K562 (cell line): Measurements from ENCODE around the gene ARHGAP4. TPM values are rescaled to one million over a fixed set of nuclear protein-coding genes. Genes with fewer than 3 reads are reported as not detected.
A peak's percentile ranks its signal among the peaks of the same experiment; 100 is the strongest.

ENCODE experiments used
- BCOR ChIP-seq: fragments of 450-650 bp; IDR thresholded peaks from 2 replicates; pipeline ENCODE4 v1.6.1; 2016
- ETV6 ChIP-seq, 3 experiments: fragments of 150-350 bp in 1 of 3; sonication (generic) in 1 of 3; formaldehyde crosslinking in 1 of 3; IDR thresholded peaks; 2 replicates each; pipeline versions ENCODE4 v1.6.1 to v1.8.0; 2014 to 2022; ENCODE audit warnings: borderline replicate concordance in 2 of 3, low read depth in 2 of 3, antibody characterized with exemption in 1 of 3, low read length in 1 of 3, mild to moderate bottlenecking in 1 of 3, missing genetic modification reagents in 1 of 3
- HNRNPUL1 ChIP-seq: fragments of 200-400 bp; formaldehyde crosslinking; IDR thresholded peaks from 2 replicates; pipeline ENCODE4 v1.6.1; 2017; ENCODE audit warnings: low read length
- LARP7 ChIP-seq: fragments of 450-650 bp; IDR thresholded peaks from 2 replicates; pipeline ENCODE4 v1.6.1; 2016
- MECOM ChIP-seq: fragments of 250-450 bp; sonication (Bioruptor Pico); IDR thresholded peaks from 2 replicates; pipeline ENCODE4 v1.8.0; 2022; ENCODE audit warnings: inconsistent platforms
- PHTF2 ChIP-seq: fragments of 250-450 bp; sonication (Bioruptor Pico); IDR thresholded peaks from 2 replicates; pipeline ENCODE4 v1.5.0; 2021; ENCODE audit warnings: mild to moderate bottlenecking
- POLR2G ChIP-seq: fragments of 200-400 bp; formaldehyde crosslinking; IDR thresholded peaks from 2 replicates; pipeline ENCODE4 v1.6.1; 2017; ENCODE audit warnings: low read depth, mild to moderate bottlenecking, antibody characterized with exemption, low read length, moderate library complexity
- POLR2H ChIP-seq: IDR thresholded peaks from 2 replicates; pipeline ENCODE4 v1.6.1; 2016; ENCODE audit warnings: missing genetic modification characterization, low read depth, mild to moderate bottlenecking, control low read depth, missing compliant biosample characterization, moderate library complexity
- PPARD ChIP-seq: fragments of 250-450 bp; sonication (Bioruptor Pico); IDR thresholded peaks from 2 replicates; pipeline ENCODE4 v1.8.0; 2022; ENCODE audit warnings: inconsistent platforms, mild to moderate bottlenecking, moderate library complexity
- PURB ChIP-seq: sonication (generic); formaldehyde crosslinking; IDR thresholded peaks from 2 replicates; pipeline ENCODE4 v1.9.0; 2021; ENCODE audit warnings: low read depth, mild to moderate bottlenecking, missing genetic modification reagents
- SMARCC2 ChIP-seq: fragments of 450-650 bp; IDR thresholded peaks from 2 replicates; pipeline ENCODE4 v1.6.1; 2017; ENCODE audit warnings: antibody characterized with exemption, moderate library complexity, mild to moderate bottlenecking, low read depth
- SRSF1 ChIP-seq: fragments of 200-400 bp; formaldehyde crosslinking; IDR thresholded peaks from 2 replicates; pipeline ENCODE4 v1.6.1; 2017; ENCODE audit warnings: mild to moderate bottlenecking, low read depth, low read length, moderate library complexity
- STAT5B ChIP-seq: fragments of 250-450 bp; sonication (Bioruptor Pico); IDR thresholded peaks from 2 replicates; pipeline ENCODE4 v1.8.0; 2021; ENCODE audit warnings: mild to moderate bottlenecking, inconsistent platforms
- YBX1 ChIP-seq: fragments of 450-650 bp; IDR thresholded peaks from 2 replicates; pipeline ENCODE4 v1.7.1; 2016; ENCODE audit warnings: mild to moderate bottlenecking
- ZNF12 ChIP-seq: sonication (generic); formaldehyde crosslinking; IDR thresholded peaks from 2 replicates; pipeline ENCODE4 v1.4.0; 2020; ENCODE audit warnings: mild to moderate bottlenecking, missing genetic modification reagents
- ZNF121 ChIP-seq: sonication (generic); formaldehyde crosslinking; conservative IDR thresholded peaks from 2 replicates; pipeline ENCODE4 v1.8.0; 2022; ENCODE audit warnings: missing genetic modification reagents
- ZNF175 ChIP-seq: fragments of 200-800 bp; sonication (Bioruptor generic); IDR thresholded peaks from 2 replicates; pipeline ENCODE4 v1.6.1; 2016; ENCODE audit warnings: low read depth, mild to moderate bottlenecking, missing genetic modification characterization, missing compliant biosample characterization
- ZNF444 ChIP-seq: fragments of 250-450 bp; sonication (Bioruptor Pico); IDR thresholded peaks from 2 replicates; pipeline ENCODE4 v1.4.0; 2020; ENCODE audit warnings: mild to moderate bottlenecking, moderate library complexity
- polyA plus RNA-seq, 8 experiments: library from polyadenylated mRNA; depleted of rRNA in 4 of 8; stranded (reverse) in 5 of 8; unstranded in 3 of 8; fragments of >200 nt; fragmentation: Nextera tagmentation in 2 of 8; fragmentation: Illumina TruSeq in 1 of 8; extraction: Ambion mirVana in 2 of 8; extraction: Trizol in 1 of 8; gene quantifications; 2 replicates each; pipeline versions ENCODE4 v1.2.1 to v1.2.3, GENCODE V29; 2011 to 2014; ENCODE audit warnings: inconsistent platforms in 1 of 8, missing spikeins in 1 of 8
- total RNA-seq, 7 experiments: library from RNA; depleted of rRNA in 6 of 7; stranded (reverse); fragments of >200 nt in 6 of 7; fragmentation: Illumina TruSeq in 2 of 7; extraction: Trizol in 2 of 7; gene quantifications; 2 replicates each; pipeline versions ENCODE4 v1.2.1 to v1.2.3, GENCODE V29; 2011 to 2021; ENCODE audit warnings: low replicate concordance in 1 of 7
- TF ChIP-seq, protein P1 (sequence below): fragments of 450-650 bp; IDR thresholded peaks from 2 replicates; pipeline ENCODE4 v1.6.1; 2016; ENCODE audit warnings: low read depth
- TF ChIP-seq, protein P2 (sequence below): fragments of 250-450 bp; sonication (Bioruptor Pico); IDR thresholded peaks from 2 replicates; pipeline ENCODE4 v1.8.0; 2021; ENCODE audit warnings: moderate library complexity, mild to moderate bottlenecking, inconsistent platforms

The ARHGAP4 gene
- total and polyA plus RNA-seq, 9 of the 15 experiments (the other 6 are each of a cell fraction or from before 2014, with no cell fraction given), result 0.30 to 81.8 (median 13.5) TPM

DNA sequence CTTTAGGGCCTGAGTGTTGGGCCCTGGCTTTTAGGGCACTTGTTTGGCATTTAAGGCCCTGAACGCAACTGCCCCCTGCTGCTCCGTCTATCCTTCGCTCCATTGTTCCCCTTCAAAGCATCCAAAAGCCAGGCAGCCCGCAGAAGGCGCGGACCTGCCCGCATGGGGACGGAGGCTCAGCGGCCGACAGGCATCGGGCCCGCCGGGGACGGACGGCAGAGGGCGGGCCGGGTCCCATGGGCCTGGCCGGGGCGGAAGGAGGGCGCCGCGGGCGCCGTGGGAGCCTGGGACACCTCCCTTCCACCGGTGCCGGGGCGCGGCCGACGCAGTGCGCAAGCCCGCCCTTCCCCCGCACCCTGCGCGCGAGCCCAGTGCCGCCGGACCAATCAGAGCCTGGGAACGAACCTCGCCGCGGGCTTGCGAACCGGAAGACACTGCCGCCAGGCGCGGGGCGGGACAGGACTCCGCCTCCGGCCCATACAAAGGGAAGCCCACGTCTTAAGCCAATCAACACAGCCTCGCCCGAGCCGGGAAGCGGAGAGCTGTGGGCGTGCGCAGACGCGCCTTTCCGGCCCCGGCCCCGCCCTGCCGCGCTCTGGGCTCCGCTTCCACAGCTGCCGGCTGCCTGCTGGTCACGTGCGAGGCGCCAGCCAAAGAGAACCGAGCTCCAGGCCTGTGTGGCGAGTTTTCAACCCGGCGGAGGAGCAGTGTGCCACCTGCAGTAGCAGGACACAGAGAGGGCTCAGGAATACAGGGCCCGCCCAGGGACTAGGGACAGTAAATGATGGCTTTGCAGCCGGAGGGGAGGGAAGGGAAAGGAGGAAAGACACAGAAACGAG is 2.1 kb upstream of the ARHGAP4 start (continued):
- TF ChIP-seq POLR2H (tag) (no peak), PHTF2 (CRISPR knock-in tag) (no peak), PURB (CRISPR knock-in tag) (no peak), ZNF121 (CRISPR knock-in tag) (no peak), MECOM (CRISPR knock-in tag) (no peak), LARP7 (no peak), ZNF175 (no peak), ZNF444 (CRISPR knock-in tag) (no peak), HNRNPUL1 (no peak), SRSF1 (no peak), PPARD (CRISPR knock-in tag) (no peak), ETV6 (IDR thresholded peaks at IDR 0.05; ENCODE audit: borderline replicate concordance in 1 of 2, low read depth in 2 of 2, low read length in 1 of 2) (no peak), ETV6 (CRISPR knock-in tag; IDR thresholded peaks at IDR 0.05; ENCODE audit: borderline replicate concordance) (no peak), BCOR (no peak), STAT5B (CRISPR knock-in tag) (no peak), YBX1 (no peak), POLR2G (peak; percentile 89), SMARCC2 (no peak), ZNF12 (CRISPR knock-in tag) (no peak)
- TF ChIP-seq, protein P1, sequence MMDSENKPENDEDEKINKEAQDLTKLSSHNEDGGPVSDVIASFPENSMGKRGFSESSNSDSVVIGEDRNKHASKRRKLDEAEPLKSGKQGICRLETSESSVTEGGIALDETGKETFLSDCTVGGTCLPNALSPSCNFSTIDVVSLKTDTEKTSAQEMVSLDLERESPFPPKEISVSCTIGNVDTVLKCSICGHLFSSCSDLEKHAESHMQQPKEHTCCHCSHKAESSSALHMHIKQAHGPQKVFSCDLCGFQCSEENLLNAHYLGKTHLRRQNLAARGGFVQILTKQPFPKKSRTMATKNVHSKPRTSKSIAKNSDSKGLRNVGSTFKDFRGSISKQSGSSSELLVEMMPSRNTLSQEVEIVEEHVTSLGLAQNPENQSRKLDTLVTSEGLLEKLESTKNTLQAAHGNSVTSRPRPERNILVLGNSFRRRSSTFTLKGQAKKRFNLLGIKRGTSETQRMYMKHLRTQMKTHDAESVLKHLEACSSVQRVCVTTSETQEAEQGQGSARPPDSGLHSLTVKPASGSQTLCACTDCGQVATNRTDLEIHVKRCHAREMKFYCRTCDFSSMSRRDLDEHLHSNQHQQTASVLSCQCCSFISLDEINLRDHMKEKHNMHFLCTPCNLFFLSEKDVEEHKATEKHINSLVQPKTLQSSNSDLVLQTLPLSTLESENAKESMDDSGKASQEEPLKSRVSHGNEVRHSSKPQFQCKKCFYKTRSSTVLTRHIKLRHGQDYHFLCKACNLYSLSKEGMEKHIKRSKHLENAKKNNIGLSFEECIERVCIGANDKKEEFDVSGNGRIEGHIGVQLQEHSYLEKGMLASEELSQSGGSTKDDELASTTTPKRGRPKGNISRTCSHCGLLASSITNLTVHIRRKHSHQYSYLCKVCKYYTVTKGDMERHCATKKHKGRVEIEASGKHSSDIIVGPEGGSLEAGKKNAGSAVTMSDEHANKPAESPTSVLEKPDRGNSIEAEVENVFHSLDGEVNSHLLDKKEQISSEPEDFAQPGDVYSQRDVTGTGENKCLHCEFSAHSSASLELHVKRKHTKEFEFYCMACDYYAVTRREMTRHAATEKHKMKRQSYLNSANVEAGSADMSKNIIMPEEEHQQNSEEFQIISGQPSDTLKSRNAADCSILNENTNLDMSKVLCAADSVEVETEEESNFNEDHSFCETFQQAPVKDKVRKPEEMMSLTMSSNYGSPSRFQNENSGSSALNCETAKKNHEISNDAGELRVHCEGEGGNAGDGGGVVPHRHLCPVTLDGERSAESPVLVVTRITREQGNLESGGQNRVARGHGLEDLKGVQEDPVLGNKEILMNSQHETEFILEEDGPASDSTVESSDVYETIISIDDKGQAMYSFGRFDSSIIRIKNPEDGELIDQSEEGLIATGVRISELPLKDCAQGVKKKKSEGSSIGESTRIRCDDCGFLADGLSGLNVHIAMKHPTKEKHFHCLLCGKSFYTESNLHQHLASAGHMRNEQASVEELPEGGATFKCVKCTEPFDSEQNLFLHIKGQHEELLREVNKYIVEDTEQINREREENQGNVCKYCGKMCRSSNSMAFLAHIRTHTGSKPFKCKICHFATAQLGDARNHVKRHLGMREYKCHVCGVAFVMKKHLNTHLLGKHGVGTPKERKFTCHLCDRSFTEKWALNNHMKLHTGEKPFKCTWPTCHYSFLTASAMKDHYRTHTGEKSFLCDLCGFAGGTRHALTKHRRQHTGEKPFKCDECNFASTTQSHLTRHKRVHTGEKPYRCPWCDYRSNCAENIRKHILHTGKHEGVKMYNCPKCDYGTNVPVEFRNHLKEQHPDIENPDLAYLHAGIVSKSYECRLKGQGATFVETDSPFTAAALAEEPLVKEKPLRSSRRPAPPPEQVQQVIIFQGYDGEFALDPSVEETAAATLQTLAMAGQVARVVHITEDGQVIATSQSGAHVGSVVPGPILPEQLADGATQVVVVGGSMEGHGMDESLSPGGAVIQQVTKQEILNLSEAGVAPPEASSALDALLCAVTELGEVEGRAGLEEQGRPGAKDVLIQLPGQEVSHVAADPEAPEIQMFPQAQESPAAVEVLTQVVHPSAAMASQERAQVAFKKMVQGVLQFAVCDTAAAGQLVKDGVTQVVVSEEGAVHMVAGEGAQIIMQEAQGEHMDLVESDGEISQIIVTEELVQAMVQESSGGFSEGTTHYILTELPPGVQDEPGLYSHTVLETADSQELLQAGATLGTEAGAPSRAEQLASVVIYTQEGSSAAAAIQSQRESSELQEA, result no peak
- TF ChIP-seq, protein P2, sequence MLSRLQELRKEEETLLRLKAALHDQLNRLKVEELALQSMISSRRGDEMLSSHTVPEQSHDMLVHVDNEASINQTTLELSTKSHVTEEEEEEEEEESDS (CRISPR knock-in tag), result no peak
